Measurements from ENCODE around the gene CFAP90. TPM values are rescaled to one million over a fixed set of nuclear protein-coding genes. Genes with fewer than 3 reads are reported as not detected.

Gene CFAP90
- total RNA-seq, 2 donors from 2014 or later: not detected

DNA sequence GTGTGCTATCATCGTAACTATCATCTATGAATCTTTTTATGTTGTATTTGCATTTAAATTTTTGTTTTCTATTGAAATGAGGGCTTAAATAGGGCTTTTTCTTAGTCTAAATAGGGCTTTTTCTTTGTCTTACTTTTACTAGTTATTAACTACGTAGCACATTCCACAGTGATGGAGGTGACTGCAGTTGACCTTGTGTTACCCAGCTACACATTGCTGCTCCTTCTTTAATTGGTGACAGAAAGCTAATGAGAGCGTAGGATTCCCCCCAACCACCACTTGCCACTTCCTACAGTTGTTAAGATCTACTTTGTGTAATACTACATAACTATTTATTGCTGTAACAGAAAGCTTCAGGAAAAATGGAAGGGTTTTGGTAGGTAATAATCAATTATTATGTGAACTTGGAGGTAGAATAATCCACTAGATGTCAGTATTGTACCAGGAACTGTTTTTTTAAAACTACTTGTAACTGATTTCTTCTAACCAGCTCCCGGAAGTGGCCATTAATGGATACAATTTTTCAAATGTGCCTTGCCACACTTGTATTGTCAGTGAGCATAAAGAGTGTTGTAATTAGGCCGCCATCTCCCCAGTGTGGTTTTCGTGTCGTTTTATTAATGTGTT lies 36.0 kb upstream of the CFAP90 start:
- intact Hi-C loops (cut with DNase I): no loop called here
- no peaks in the 10 kb centered on the region for H3K9me3 ChIP-seq
- no peaks in the 10 kb centered on the region for H3K4me1 ChIP-seq
- H3K9ac ChIP-seq (ENCODE audit: low read depth in 2 of 2, low read length in 2 of 2): no peak overlapping the region
- no peak for DNase-seq
- H3K27me3 ChIP-seq: no peaks in the 10 kb centered on the region
- no peak overlapping the region for H3K4me3 ChIP-seq
- H3K27ac ChIP-seq: no peak overlapping the region
- no peaks in the 10 kb centered on the region for H3K36me3 ChIP-seq
- TF ChIP-seq, protein P1, sequence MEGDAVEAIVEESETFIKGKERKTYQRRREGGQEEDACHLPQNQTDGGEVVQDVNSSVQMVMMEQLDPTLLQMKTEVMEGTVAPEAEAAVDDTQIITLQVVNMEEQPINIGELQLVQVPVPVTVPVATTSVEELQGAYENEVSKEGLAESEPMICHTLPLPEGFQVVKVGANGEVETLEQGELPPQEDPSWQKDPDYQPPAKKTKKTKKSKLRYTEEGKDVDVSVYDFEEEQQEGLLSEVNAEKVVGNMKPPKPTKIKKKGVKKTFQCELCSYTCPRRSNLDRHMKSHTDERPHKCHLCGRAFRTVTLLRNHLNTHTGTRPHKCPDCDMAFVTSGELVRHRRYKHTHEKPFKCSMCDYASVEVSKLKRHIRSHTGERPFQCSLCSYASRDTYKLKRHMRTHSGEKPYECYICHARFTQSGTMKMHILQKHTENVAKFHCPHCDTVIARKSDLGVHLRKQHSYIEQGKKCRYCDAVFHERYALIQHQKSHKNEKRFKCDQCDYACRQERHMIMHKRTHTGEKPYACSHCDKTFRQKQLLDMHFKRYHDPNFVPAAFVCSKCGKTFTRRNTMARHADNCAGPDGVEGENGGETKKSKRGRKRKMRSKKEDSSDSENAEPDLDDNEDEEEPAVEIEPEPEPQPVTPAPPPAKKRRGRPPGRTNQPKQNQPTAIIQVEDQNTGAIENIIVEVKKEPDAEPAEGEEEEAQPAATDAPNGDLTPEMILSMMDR (IDR thresholded peaks at IDR 0.05): peak; percentile 44

DNA sequence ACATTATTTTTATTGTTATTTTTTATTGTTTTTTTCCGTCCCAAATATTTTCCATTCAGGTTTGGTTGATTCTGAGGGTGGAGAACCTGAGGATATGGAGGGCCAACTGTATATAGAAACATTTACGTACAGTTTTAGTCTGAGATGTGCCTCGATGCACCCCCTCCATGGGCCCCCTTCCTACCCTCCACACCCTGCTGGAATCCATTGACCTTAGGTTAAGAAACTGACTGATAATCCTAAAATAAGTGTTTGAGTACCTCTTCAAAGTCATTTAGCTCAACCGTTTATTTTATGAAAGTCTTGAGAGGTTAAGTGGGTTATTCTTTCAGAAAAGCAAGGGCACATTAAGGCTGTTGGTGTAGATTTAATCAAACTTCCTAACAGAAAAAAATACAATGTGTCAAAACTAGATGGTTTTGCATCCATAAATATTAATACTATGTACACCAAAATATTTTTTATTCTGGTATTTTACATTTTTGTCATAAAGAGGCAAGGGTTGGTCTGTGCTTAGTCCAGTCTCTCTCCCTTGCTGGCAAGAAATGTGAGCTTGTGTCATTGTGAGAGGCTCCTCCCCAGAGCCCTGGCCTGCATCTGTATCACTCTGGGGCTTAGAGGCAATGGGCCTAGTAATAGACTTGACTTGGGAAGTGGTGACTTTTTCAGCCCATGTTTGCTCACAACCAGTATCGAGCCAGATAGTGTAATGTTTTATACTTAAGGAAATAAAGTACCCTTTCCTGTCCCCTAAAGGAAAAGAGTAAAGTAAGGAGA lies 33.7 kb upstream of the CFAP90 start:
- Histone ChIP-seq H3K4me1 (no peaks in the 10 kb centered on the region), H3K27me3 (no peaks in the 10 kb centered on the region), H3K9me3 (no peaks in the 10 kb centered on the region), H3K36me3 (no peaks in the 10 kb centered on the region), H3K4me3 (no peak overlapping the region), H3K9ac (ENCODE audit: low read depth in 2 of 2, low read length in 2 of 2) (no peak overlapping the region), H3K27ac (no peak overlapping the region)
- TF ChIP-seq, protein P1 (IDR thresholded peaks at IDR 0.05): no peak
- no peak for DNase-seq
- intact Hi-C loops (cut with DNase I): no loop called here

DNA sequence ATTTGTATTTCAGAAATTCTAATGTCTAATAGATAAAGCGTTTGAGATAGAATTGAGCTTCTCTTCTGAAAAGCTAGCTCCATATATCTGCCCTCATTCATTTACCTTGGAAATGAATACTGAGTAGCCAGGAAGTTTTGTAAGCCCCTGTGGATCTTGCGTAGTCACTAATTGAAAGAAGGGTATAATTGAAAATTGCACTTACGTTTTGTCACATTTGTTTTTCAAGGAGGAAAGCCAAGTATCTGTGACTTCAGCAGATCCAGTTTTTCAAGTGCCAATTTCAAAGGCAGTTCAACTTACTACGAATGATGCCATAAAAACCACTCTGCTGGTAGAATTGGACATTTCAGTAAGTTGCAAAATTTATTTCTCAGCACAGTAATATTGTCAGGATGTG lies 32.0 kb upstream of the CFAP90 start:
- no peak overlapping the region for H3K4me3 ChIP-seq
- DNase-seq: no peak
- no peaks in the 10 kb centered on the region for H3K27me3 ChIP-seq
- no peak overlapping the region for H3K27ac ChIP-seq
- TF ChIP-seq, protein P1 (IDR thresholded peaks at IDR 0.05): no peak
- no peaks in the 10 kb centered on the region for H3K9me3 ChIP-seq
- H3K4me1 ChIP-seq: peaks cover 8% of the 10 kb centered on the region
- no peaks in the 10 kb centered on the region for H3K36me3 ChIP-seq
- intact Hi-C loops (cut with DNase I): no loop called here
- H3K9ac ChIP-seq (ENCODE audit: low read depth in 2 of 2, low read length in 2 of 2): no peak overlapping the region

DNA sequence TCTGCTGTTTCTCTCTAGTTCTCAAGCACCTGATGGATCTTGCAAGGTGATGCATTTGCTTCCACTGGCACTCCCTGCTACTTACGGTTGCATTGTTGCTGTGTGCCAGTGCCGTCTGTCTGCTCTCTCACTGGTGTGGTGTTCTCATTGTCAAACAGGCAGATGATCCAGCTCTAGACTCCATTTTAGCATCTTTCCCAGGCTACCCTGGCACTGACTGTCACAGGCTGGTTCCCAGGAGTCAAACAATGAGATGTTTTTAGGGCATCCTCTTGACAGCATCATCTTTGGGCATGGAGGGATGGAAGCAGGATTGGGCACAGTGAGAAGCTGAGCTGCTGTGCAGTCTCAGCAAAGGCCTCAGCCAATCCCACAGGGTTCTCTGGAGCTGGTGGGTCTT lies 30.9 kb upstream of the CFAP90 start:
- no peak for DNase-seq
- H3K4me1 ChIP-seq: peaks cover 8% of the 10 kb centered on the region
- H3K4me3 ChIP-seq: no peak overlapping the region
- no peaks in the 10 kb centered on the region for H3K9me3 ChIP-seq
- TF ChIP-seq, protein P1 (IDR thresholded peaks at IDR 0.05): no peak
- no peaks in the 10 kb centered on the region for H3K27me3 ChIP-seq
- intact Hi-C loops (cut with DNase I): no loop called here
- no peak overlapping the region for H3K27ac ChIP-seq
- H3K9ac ChIP-seq (ENCODE audit: low read depth in 2 of 2, low read length in 2 of 2): no peak overlapping the region
- no peaks in the 10 kb centered on the region for H3K36me3 ChIP-seq

DNA sequence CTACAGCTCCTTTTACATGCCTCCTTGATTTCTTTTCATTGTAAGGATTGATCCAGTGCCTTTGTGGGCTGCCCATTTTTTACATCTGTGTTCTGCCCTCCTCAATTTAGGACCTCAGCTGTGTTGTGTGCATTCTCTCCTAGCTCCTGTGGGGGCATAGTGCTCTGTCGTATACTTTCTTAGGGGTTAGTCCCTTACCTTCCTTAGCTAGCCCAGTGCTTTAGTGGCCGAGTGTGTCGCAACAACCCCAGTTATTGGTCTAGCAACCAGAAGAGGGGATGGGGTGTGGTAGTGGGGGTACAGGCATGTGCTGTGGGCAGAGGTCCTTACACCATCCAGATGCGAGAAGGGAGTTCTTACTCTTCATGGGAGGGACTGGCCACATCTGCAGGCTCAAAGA lies 30.2 kb upstream of the CFAP90 start:
- no peak for DNase-seq
- Histone ChIP-seq H3K27ac (no peak overlapping the region), H3K4me1 (peaks cover 8% of the 10 kb centered on the region), H3K36me3 (peaks cover 6% of the 10 kb centered on the region), H3K4me3 (no peak overlapping the region), H3K27me3 (no peaks in the 10 kb centered on the region), H3K9me3 (no peaks in the 10 kb centered on the region), H3K9ac (ENCODE audit: low read depth in 2 of 2, low read length in 2 of 2) (no peak overlapping the region)
- TF ChIP-seq, protein P1 (IDR thresholded peaks at IDR 0.05): no peak
- intact Hi-C loops (cut with DNase I): no loop called here

All from colonic mucosa (tissue), 4 donors.